Measurements from ENCODE around the gene RNF151. TPM values are rescaled to one million over a fixed set of nuclear protein-coding genes. Genes with fewer than 3 reads are reported as not detected.

RNF151 gene
- total RNA-seq, 1 donor from 2014 or later: not detected

- no peak for DNase-seq (ENCODE audit: low spot score)
- peaks cover 20% of the 10 kb centered on the region for H3K27me3 Mint-ChIP-seq (ENCODE audit: unreplicated experiment)
- H3K9me3 Mint-ChIP-seq (ENCODE audit: unreplicated experiment): no peaks in the 10 kb centered on the region
- TF ChIP-seq, protein P1, sequence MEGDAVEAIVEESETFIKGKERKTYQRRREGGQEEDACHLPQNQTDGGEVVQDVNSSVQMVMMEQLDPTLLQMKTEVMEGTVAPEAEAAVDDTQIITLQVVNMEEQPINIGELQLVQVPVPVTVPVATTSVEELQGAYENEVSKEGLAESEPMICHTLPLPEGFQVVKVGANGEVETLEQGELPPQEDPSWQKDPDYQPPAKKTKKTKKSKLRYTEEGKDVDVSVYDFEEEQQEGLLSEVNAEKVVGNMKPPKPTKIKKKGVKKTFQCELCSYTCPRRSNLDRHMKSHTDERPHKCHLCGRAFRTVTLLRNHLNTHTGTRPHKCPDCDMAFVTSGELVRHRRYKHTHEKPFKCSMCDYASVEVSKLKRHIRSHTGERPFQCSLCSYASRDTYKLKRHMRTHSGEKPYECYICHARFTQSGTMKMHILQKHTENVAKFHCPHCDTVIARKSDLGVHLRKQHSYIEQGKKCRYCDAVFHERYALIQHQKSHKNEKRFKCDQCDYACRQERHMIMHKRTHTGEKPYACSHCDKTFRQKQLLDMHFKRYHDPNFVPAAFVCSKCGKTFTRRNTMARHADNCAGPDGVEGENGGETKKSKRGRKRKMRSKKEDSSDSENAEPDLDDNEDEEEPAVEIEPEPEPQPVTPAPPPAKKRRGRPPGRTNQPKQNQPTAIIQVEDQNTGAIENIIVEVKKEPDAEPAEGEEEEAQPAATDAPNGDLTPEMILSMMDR (IDR thresholded peaks at IDR 0.05; ENCODE audit: unreplicated experiment): no peak
- peaks cover 4% of the 10 kb centered on the region for H3K4me1 Mint-ChIP-seq (ENCODE audit: unreplicated experiment)
- no peak overlapping the region for H3K4me3 Mint-ChIP-seq (ENCODE audit: unreplicated experiment)
- peaks cover 9% of the 10 kb centered on the region for H3K36me3 Mint-ChIP-seq (ENCODE audit: low read depth, unreplicated experiment)
- no peak overlapping the region for H3K27ac Mint-ChIP-seq (ENCODE audit: unreplicated experiment)
Observed at GRCh38 chr16:1992704-1993317, 26.2 kb downstream of the RNF151 start.

DNA sequence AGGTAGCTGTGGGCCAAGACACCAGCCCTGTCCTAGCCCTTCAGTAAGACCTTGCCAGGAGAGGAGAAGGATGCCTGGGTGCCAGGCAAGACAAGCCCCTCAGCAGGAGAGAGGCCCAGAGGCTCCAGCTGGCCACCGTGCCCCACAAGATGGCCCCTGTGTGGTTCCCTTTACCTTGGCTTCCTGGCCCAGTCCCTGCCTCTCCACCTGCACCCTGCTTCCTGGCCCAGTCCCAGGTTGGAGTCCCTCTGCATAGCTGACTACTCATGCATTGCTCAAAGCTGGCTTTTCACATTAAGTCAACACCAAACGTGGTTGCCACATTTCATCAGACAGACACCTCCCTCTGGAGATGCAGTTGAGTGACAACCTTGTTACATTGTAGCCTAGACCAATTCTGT, 27.1 kb downstream of the RNF151 start:
- peak overlapping the region; percentile 64 for H3K27ac Mint-ChIP-seq (ENCODE audit: unreplicated experiment)
- TF ChIP-seq, protein P1 (IDR thresholded peaks at IDR 0.05; ENCODE audit: unreplicated experiment): no peak
- H3K27me3 Mint-ChIP-seq (ENCODE audit: unreplicated experiment): peaks cover 13% of the 10 kb centered on the region
- H3K4me3 Mint-ChIP-seq (ENCODE audit: unreplicated experiment): peak overlapping the region; percentile 31
- H3K9me3 Mint-ChIP-seq (ENCODE audit: unreplicated experiment): no peaks in the 10 kb centered on the region
- peaks cover 4% of the 10 kb centered on the region for H3K4me1 Mint-ChIP-seq (ENCODE audit: unreplicated experiment)
- H3K36me3 Mint-ChIP-seq (ENCODE audit: low read depth, unreplicated experiment): peaks cover 9% of the 10 kb centered on the region
- DNase-seq (ENCODE audit: low spot score): no peak

DNA sequence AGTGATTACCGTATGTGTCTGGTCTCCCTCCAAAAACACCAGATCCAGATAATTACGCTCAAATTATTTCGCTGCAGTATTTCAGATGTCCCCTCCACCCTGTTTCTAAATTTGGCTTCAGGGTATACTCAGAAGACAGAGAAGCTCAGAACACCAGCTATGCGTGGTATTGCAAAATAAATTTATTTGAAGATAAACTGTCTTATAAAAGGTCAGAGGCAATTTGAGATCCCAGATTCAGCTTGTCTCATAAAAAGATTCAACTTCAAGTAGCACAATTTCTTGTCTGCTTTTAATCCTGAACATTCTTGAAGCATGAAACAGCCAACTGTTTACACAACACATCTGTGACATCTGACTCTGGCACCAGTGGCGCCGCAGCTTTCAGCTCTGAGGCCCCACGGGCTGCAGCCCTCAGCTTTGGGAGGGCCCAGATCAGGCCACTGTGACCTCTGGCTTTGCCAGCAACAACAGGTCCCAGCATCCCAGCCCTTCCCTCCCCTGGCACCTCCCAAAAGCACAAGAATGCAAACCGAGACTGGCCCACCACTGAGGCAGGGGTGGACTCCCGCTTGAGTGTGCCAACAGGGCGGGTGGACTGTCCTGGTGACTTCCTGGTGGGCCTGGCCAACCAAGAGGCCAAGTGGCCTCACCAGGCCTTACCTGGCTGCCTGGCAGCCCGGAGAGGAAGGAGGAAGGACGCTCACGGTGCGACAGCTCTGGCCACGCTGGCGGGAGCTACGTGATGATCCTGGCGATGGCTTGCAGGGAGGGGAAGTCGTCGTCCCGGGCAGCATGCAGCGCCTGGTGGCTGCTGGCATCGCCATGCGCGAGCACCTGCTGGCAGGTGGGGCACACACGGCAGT, 31.1 kb downstream of the RNF151 start:
- DNase-seq (ENCODE audit: low spot score): no peak
- no peaks in the 10 kb centered on the region for H3K9me3 Mint-ChIP-seq (ENCODE audit: unreplicated experiment)
- H3K27me3 Mint-ChIP-seq (ENCODE audit: unreplicated experiment): peaks cover 9% of the 10 kb centered on the region
- no peaks in the 10 kb centered on the region for H3K4me1 Mint-ChIP-seq (ENCODE audit: unreplicated experiment)
- no peak overlapping the region for H3K27ac Mint-ChIP-seq (ENCODE audit: unreplicated experiment)
- peaks cover 9% of the 10 kb centered on the region for H3K36me3 Mint-ChIP-seq (ENCODE audit: low read depth, unreplicated experiment)
- peak overlapping the region; percentile 49 for H3K4me3 Mint-ChIP-seq (ENCODE audit: unreplicated experiment)
- TF ChIP-seq, protein P1 (IDR thresholded peaks at IDR 0.05; ENCODE audit: unreplicated experiment): no peak

GRCh38 chr16:1998360-1998835, 31.7 kb downstream of the RNF151 start:
- TF ChIP-seq, protein P1 (IDR thresholded peaks at IDR 0.05; ENCODE audit: unreplicated experiment): no peak
- H3K4me3 Mint-ChIP-seq (ENCODE audit: unreplicated experiment): no peak overlapping the region
- peaks cover 9% of the 10 kb centered on the region for H3K27me3 Mint-ChIP-seq (ENCODE audit: unreplicated experiment)
- no peaks in the 10 kb centered on the region for H3K4me1 Mint-ChIP-seq (ENCODE audit: unreplicated experiment)
- DNase-seq (ENCODE audit: low spot score): no peak
- no peaks in the 10 kb centered on the region for H3K9me3 Mint-ChIP-seq (ENCODE audit: unreplicated experiment)
- H3K27ac Mint-ChIP-seq (ENCODE audit: unreplicated experiment): no peak overlapping the region
- H3K36me3 Mint-ChIP-seq (ENCODE audit: low read depth, unreplicated experiment): peaks cover 9% of the 10 kb centered on the region

Data from endothelial cell (in vitro differentiated cells).